Uterus (tissue), 4 donors: ENCODE measurements around the gene GPAT2. TPM values are rescaled to one million over a fixed set of nuclear protein-coding genes. Genes with fewer than 3 reads are reported as not detected.
"Not testable (repeated sequence)": the region's sequence is repeated elsewhere in the genome, so short reads cannot be mapped to it uniquely, and the experiment has no call there.

Source experiments
- DNase-seq, 2 donors: peaks; one replicate each; pipeline ENCODE4 v3.0.0-alpha.2; 2019 to 2020
- H3K27ac ChIP-seq, 2 donors: fragments of 200-600 bp; sonication (generic); 1 replicate in 1 of 2; 2 replicates in 1 of 2; pipeline ENCODE4 v1.5.1; 2016 to 2018
- H3K27me3 ChIP-seq, 2 donors: fragments of 200-600 bp; sonication (generic); one replicate each; pipeline ENCODE4 v1.5.1; 2018 to 2019; ENCODE audit warnings: control low read depth in 1 of 2
- H3K36me3 ChIP-seq, 2 donors: fragments of 200-600 bp; sonication (generic); one replicate each; pipeline ENCODE4 v1.5.1; 2019; ENCODE audit warnings: control low read depth in 1 of 2
- H3K4me1 ChIP-seq, 2 donors: fragments of 200-600 bp; sonication (generic); one replicate each; pipeline ENCODE4 v1.5.1; 2018 to 2019; ENCODE audit warnings: control low read depth in 1 of 2
- H3K4me3 ChIP-seq, 2 donors: fragments of 200-600 bp; sonication (generic); 1 replicate in 1 of 2; 2 replicates in 1 of 2; pipeline ENCODE4 v1.5.1; 2018 to 2019; ENCODE audit warnings: mild to moderate bottlenecking in 1 of 2
- H3K9me3 ChIP-seq, 2 donors: fragments of 200-600 bp; sonication (generic); one replicate each; pipeline ENCODE4 v1.5.1; 2019; ENCODE audit warnings: control low read depth in 1 of 2
- POLR2A ChIP-seq, 2 donors: fragments of 450-650 bp; IDR thresholded peaks; one replicate each; pipeline ENCODE4 v1.6.1; 2016; ENCODE audit warnings: antibody characterized with exemption in 2 of 2, mild to moderate bottlenecking in 1 of 2, moderate library complexity in 1 of 2
- intact Hi-C: fragments of 100-400 bp; cut with DNase I; formaldehyde crosslinking; loops from one replicate; pipeline ENCODE4 v1.15.1; 2023; ENCODE audit warnings: low total_unique reads
- total RNA-seq, 4 donors: library from RNA; depleted of rRNA in 3 of 4; stranded (reverse); fragments of >200 nt in 3 of 4; gene quantifications; one replicate each; pipeline versions ENCODE4 v1.1.0 to v1.2.4, GENCODE V29; 2014 to 2023
- TF ChIP-seq, protein P1 (sequence below), 4 experiments: fragments of 200-600 bp in 2 of 4; fragments of 450-650 bp in 2 of 4; sonication (generic) in 2 of 4; IDR thresholded peaks; one replicate each; pipeline ENCODE4 v1.5.1; 2016 to 2019; ENCODE audit warnings: antibody characterized with exemption in 4 of 4, mild to moderate bottlenecking in 2 of 4, moderate library complexity in 1 of 4
- donor health status: DM: yes; HTN: yes; CAD: no.

GPAT2 gene
- total RNA-seq, 4 donors from 2014 or later = 4.8 to 5.4 (median 5.3) TPM; not detected in 1

DNA sequence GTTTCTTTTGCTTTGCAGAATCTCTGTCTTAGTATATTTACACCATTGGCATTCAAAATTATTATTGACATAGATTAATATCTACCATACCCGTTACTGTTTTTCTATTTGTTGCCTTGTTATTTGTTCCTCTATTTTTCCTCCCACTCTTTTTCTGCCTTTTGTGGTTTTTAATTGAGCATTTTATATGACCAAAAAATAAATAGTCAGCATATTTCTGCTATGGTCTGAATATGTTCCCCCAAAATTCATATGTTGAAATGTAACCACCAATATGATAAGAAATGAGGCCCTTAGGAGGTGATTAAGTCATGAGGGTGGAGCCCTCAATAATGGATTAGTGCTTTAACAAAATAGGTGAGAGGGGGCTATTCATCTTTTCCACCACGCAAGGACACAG lies 46.3 kb upstream of the GPAT2 start:
- intact Hi-C loops = no loop called here
- H3K36me3 ChIP-seq = no peaks in the 10 kb centered on the region
- no peaks in the 10 kb centered on the region for H3K27me3 ChIP-seq
- DNase-seq = no peak
- H3K9me3 ChIP-seq = no peaks in the 10 kb centered on the region
- H3K4me1 ChIP-seq = no peaks in the 10 kb centered on the region
- H3K27ac ChIP-seq = no peak overlapping the region
- no peak overlapping the region for H3K4me3 ChIP-seq
- TF ChIP-seq, protein P1, sequence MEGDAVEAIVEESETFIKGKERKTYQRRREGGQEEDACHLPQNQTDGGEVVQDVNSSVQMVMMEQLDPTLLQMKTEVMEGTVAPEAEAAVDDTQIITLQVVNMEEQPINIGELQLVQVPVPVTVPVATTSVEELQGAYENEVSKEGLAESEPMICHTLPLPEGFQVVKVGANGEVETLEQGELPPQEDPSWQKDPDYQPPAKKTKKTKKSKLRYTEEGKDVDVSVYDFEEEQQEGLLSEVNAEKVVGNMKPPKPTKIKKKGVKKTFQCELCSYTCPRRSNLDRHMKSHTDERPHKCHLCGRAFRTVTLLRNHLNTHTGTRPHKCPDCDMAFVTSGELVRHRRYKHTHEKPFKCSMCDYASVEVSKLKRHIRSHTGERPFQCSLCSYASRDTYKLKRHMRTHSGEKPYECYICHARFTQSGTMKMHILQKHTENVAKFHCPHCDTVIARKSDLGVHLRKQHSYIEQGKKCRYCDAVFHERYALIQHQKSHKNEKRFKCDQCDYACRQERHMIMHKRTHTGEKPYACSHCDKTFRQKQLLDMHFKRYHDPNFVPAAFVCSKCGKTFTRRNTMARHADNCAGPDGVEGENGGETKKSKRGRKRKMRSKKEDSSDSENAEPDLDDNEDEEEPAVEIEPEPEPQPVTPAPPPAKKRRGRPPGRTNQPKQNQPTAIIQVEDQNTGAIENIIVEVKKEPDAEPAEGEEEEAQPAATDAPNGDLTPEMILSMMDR (IDR thresholded peaks at IDR 0.05) = no peak
- no peak for TF ChIP-seq POLR2A (IDR thresholded peaks at IDR 0.05)

DNA sequence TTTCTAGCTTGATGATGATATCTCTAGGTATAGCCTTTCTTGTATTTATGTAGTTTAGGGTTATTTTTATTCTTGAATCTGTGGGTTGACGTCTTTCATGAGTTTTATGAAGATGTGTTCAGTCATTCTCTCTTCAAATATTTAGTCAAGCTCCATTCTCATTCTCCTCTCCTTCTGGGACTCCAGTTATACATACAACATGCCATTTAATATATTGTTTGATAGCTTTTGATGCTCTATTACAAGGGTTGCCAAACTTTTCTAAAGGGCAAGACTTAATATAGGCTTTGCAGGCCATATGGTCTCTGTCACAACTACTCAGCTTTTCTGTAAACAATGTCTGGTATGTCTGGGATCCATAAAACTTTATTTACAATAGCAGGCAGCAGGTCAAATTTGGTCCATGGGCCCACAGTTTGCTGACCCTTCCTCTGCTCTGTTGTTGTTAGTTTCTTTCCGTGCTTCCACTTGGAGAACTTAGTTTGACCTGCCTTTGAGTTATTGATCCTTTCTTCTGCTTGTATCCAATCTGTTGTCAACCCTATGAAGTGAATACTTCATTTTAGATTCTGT lies 40.6 kb upstream of the GPAT2 start:
- no peaks in the 10 kb centered on the region for H3K27me3 ChIP-seq
- DNase-seq = no peak
- TF ChIP-seq POLR2A (IDR thresholded peaks at IDR 0.05) = no peak
- TF ChIP-seq, protein P1 (IDR thresholded peaks at IDR 0.05) = no peak
- H3K36me3 ChIP-seq = no peaks in the 10 kb centered on the region
- intact Hi-C loops = no loop called here
- no peaks in the 10 kb centered on the region for H3K9me3 ChIP-seq
- no peaks in the 10 kb centered on the region for H3K4me1 ChIP-seq
- H3K4me3 ChIP-seq = no peak overlapping the region
- H3K27ac ChIP-seq = no peak overlapping the region

DNA sequence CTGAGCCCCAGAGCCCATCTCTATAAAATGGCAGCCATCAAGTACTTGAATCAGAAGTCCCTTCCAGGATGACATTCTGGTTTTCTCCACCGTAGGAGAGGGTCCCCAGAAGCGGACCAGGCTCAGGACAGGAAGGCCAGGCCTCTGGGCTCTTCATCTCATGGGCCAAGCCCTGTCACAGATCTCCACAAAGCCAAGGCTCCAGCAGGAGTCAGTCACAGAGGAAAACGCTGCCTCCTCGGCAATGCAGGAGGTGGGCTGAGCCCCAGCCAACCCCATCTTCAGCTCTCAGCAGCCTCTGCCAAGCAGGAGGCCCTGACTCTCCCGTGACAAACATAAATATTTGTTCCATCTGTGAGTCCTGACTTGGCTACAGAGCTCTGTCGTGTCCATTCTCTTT lies 39.4 kb upstream of the GPAT2 start:
- Histone ChIP-seq H3K9me3 (no peaks in the 10 kb centered on the region), H3K36me3 (no peaks in the 10 kb centered on the region), H3K27me3 (no peaks in the 10 kb centered on the region), H3K4me3 (no peak overlapping the region), H3K27ac (no peak overlapping the region), H3K4me1 (no peaks in the 10 kb centered on the region)
- no peak for DNase-seq
- intact Hi-C loops = no loop called here
- TF ChIP-seq POLR2A (IDR thresholded peaks at IDR 0.05) = no peak
- TF ChIP-seq, protein P1 (IDR thresholded peaks at IDR 0.05) = no peak

DNA sequence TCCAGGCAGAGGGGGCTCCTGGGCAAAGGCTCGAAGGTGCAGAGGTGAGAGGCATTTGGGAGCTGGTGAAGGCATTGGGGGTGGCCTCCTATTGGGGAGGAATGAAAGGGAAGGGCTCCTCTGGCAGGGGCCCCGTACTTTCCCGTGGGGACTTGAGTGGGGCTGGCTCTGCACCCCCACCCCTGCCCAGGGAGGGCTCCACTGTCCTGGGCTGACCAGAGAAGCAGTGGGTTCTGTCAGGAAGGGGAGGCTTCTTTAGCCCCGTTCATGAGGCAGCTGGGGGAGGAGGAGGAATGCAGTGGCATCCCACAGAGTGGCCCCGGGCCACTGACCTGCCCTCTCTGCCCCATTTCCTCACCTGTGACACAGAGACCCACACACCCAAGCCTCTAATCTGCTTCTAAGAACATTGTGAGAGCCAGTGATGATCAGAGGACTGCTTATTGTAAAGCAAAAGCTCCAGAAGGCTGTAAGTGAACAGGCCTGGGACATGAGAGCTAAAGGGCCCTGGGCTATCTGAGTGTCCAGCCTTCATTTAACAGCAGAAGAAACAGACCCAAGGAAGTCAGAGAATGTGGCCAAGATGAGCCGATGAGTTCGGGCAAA lies 38.6 kb upstream of the GPAT2 start:
- Histone ChIP-seq H3K4me1 (no peaks in the 10 kb centered on the region), H3K27ac (no peak overlapping the region), H3K4me3 (no peak overlapping the region), H3K36me3 (no peaks in the 10 kb centered on the region), H3K27me3 (no peaks in the 10 kb centered on the region), H3K9me3 (no peaks in the 10 kb centered on the region)
- intact Hi-C loops = no loop called here
- TF ChIP-seq, protein P1 (IDR thresholded peaks at IDR 0.05) = no peak
- DNase-seq = no peak

DNA sequence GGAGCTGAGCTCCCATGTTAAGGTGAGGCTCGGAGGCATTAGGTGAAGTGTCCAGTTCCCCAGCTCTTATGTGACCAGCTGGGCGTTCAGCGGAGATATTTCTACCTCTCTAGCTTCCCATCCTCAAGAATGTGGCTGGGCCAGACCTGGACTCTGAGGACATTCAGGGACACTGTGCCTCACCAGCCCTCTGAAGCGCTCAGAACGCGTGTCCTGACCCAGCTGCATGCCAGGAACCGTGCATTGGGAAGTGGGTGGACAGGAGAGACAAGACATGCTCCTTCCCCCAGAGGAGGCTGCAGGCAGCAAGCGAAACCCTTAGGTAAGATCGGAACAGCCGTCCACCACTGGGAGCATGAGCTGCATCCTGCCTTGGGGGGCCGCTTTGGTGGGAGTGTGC lies 38.0 kb upstream of the GPAT2 start:
- no peak for DNase-seq
- intact Hi-C loops = no loop called here

DNA sequence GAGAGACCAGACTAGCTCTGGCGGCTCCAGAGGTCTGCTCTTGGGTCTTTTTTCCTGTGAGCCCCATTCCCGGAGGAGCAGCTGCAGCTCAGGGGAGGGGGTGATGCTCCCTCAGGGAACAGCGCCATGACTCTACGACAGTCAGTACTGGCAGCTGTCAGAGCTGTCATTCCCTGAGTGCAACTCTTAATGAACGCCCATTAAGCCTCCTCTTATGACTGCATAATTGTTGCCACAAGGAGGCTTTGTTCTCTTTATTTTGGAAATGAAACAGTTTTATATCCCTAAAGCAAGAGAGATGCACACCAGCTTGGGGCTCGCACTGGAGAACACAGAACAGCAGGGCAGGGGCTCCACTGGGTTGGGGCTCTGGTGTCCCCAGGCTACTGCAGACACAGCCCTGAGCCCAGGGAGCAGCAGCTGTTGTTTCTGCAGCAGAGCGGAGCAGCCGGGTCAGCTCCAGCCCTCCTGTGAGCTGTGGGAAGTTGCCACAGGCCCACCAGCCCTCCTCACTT lies 37.3 kb upstream of the GPAT2 start:
- H3K4me1 ChIP-seq, H3K27me3 ChIP-seq, H3K27ac ChIP-seq, H3K4me3 ChIP-seq, DNase-seq, H3K36me3 ChIP-seq, H3K9me3 ChIP-seq, intact Hi-C loops: not testable (repeated sequence)

More for the DNA sequence above, 38.0 kb upstream of the GPAT2 start:
- H3K4me1 ChIP-seq = no peaks in the 10 kb centered on the region
- no peaks in the 10 kb centered on the region for H3K36me3 ChIP-seq
- TF ChIP-seq, protein P1 (IDR thresholded peaks at IDR 0.05) = no peak
- no peaks in the 10 kb centered on the region for H3K9me3 ChIP-seq
- H3K4me3 ChIP-seq = no peak overlapping the region
- no peak overlapping the region for H3K27ac ChIP-seq
- H3K27me3 ChIP-seq = no peaks in the 10 kb centered on the region

DNA sequence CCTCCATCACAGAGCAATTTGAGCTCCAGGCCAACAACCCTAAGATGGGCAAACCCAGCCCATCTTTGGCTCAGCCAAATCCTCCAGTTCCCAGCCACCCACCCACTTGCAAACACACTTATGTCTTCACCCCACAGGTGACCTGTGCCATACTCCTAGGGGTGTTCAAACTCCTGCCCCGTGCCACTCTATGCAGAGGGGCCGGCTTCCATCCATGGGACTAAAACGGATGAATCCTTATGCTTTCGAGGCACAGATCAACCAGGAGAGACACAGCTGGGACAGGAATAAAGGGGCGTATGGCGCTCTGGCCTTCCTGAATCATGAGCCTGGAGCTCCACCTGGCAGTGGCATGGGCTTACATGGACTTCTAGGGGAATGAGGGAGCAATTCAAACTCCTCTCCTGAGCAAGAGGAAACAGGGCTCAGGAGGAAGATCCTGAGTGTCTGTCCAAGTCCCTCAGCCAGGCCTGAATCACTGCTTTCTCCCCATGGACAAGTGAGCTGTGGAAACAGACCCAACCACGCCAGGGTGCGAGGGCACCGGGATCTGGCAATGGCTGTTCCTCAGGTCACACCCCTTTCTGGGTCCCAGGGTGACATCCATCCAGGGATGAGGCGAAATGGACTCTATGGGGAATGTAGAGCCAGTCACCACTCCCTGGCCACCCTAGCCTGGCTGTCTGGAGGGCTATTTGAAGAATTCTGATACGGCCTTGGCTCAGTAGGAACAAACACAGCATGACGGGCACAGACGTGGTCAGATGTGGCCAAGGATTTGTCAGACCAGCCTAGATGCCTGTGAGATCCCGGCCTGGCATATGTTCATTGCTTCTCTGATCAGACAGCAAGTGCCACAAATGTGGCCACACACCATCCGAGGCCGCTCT lies 36.6 kb upstream of the GPAT2 start:
- H3K4me3 ChIP-seq, H3K36me3 ChIP-seq, H3K27me3 ChIP-seq, H3K4me1 ChIP-seq, DNase-seq, intact Hi-C loops, H3K27ac ChIP-seq, H3K9me3 ChIP-seq: not testable (repeated sequence)
